GM12892 (cell line): ENCODE results near the gene CRYBA2.

ENCODE experiments used
- DNase-seq: peaks from one replicate; pipeline ENCODE4 v3.0.0; 2011; ENCODE audit not compliant: insufficient read length
- FAIRE-seq: peaks from 2 replicates; lab custom pipeline; 2011; peaks lifted over from hg19 to GRCh38; lab: Jason Lieb, UNC
- POLR2A ChIP-seq: IDR thresholded peaks from 2 replicates; pipeline ENCODE4 v1.6.1; 2011; ENCODE audit warnings: low read depth, low read length, control low read depth
- POLR2AphosphoS5 ChIP-seq: IDR thresholded peaks from 2 replicates; pipeline ENCODE4 v1.6.1; 2011; ENCODE audit warnings: low read depth, low read length, control low read depth
- TAF1 ChIP-seq: IDR thresholded peaks from 2 replicates; pipeline ENCODE4 v1.6.1; 2011; ENCODE audit warnings: low read depth, mild to moderate bottlenecking, control low read depth, low read length, borderline replicate concordance

The CRYBA2 gene

DNA sequence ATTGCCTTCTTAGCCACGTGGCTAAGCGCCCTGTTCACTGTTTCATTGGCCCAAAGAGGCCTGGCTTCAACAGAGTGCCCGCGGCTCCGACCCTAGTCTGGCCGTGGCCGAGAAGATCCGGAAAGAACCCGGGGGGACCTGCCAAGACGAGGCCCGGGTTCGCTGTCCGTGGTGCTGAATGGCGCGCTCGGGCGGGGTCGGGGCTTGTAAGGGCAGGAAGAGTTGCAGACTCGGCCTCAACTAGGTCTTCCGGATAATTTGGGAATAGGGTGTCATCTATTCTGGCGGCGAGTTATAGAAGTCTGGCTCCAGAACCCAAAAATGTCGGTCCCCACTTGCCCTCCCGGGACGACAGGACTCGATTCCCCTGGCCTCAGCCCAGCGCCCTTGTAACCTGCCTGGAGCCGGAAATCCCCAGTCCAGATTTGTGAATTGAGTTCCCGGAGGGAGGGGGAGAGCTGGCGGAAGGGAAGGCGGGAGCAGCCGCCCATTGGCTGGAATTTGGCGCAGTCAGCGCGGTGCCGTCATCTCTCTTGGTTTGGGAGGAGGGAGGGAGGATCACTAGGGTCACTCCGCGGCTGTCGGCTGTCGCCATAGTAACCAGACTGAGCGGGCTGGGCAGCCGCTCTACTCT is 30.2 kb downstream of the CRYBA2 start:
- TF ChIP-seq TAF1 (no peak), POLR2AphosphoS5 (no peak), POLR2A (no peak)
- FAIRE-seq (no peak), DNase-seq (no peak)

DNA sequence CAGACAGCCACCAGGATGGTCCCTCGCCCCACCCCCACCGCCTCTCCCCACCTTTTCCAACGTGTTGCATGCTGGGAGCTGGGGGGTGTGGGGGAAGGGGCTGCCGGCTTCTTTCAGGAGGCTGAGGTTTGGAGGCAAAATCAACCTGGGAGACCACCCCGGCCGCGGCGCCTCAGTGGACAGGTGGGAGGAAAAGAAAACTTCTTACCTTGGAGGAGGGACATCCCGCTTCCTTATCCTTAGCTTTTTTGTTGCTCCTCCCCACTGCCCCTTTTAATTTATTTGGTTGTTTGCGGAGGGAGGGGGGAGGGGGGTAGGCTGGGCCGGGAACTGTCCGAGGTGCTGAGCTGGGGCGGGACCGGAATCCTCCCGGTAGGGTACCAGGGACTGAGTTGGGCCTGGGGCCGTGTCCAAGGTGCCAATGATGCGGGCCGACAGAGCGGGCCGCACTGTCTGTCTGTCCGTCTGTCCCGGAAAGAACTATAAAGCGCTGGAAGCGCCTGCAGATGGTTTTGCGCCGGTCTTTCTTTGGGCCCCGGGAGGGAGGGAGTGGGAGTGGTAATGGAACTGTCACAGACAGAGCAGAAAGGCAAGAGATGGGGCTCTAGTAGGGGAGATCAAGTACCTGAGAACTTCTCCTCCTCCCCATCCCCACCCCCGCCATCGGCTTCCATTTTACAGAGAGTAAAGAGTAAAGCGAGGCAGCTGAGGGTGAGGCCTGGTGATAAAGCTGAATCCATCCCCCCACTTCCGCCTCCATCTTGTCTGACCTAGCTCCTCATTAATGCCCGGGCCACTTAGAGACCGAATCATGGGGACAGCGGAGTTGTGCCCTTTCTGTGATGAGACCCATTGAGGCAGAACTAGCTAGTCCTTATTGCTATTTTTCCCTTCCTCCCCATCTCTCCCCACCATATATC is 31.3 kb downstream of the CRYBA2 start:
- FAIRE-seq = no peak
- TF ChIP-seq POLR2A (no peak), POLR2AphosphoS5 (no peak), TAF1 (no peak)
- no peak for DNase-seq

DNA sequence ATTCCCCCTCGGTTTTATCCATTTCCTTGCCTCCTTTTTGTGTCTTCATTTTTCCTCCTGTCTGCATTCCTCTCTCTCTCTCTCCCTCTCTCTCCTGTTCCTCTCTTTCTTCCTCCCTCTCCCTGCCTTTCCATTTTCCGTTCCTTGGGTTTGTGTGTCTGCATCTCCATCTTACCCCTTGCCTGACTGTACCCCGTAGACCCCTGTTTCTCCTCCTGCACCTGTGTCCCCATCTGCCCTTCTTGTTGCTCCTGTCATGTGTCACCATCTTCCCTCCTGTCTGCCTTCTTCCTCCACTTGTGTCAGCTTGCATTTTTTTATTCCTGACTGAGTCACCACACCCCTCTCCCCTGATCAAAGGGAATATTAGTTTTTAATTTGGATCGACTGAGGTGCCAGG is 32.0 kb downstream of the CRYBA2 start:
- TF ChIP-seq POLR2A (no peak), TAF1 (no peak), POLR2AphosphoS5 (no peak)
- DNase-seq = no peak
- no peak for FAIRE-seq

DNA sequence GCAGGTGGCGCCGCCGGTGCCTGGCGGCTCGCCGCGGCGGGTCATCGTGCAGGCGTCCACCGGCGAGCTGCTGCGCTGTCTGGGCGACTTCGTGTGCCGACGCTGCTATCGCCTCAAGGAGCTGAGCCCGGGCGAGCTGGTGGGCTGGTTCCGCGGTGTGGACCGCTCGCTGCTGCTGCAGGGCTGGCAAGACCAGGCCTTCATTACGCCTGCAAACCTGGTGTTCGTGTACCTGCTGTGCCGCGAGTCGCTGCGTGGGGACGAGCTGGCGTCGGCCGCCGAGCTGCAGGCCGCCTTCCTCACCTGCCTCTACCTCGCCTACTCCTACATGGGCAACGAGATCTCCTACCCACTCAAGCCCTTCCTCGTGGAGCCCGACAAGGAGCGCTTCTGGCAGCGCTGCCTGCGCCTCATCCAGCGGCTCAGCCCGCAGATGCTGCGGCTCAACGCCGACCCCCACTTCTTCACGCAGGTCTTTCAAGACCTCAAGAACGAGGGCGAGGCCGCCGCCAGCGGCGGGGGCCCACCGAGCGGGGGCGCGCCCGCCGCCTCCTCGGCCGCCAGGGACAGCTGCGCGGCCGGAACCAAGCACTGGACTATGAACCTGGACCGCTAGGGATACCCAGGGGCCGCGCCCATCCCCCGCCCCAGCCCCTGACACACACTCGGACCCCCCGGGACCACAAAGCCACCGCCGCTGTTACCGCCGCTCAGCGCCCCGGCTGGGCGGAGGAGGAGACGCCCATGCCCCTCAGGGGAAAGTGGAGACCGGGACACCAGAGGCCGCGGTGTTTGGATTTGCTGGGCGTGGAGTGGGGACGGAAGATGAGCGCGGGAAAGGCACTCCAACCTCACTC is 32.7 kb downstream of the CRYBA2 start:
- DNase-seq (no peak), FAIRE-seq (no peak)
- TF ChIP-seq POLR2AphosphoS5 (no peak), POLR2A (no peak), TAF1 (no peak)

DNA sequence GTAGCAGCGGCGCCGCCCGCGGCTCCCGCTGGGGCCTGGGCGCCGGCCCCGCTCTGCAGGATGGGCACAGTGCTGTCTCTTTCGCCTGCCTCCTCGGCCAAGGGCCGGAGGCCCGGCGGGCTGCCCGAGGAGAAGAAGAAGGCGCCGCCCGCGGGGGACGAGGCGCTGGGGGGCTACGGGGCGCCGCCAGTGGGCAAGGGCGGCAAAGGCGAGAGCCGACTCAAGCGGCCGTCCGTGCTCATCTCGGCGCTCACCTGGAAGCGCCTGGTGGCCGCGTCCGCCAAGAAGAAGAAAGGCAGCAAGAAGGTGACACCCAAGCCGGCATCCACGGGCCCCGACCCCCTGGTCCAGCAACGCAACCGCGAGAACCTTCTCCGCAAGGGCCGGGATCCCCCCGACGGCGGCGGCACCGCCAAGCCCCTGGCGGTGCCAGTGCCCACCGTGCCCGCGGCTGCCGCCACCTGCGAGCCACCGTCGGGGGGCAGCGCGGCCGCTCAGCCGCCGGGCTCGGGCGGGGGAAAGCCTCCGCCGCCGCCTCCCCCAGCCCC is 33.4 kb downstream of the CRYBA2 start:
- TF ChIP-seq POLR2AphosphoS5 (no peak), TAF1 (no peak), POLR2A (no peak)
- FAIRE-seq (no peak), DNase-seq (no peak)

DNA sequence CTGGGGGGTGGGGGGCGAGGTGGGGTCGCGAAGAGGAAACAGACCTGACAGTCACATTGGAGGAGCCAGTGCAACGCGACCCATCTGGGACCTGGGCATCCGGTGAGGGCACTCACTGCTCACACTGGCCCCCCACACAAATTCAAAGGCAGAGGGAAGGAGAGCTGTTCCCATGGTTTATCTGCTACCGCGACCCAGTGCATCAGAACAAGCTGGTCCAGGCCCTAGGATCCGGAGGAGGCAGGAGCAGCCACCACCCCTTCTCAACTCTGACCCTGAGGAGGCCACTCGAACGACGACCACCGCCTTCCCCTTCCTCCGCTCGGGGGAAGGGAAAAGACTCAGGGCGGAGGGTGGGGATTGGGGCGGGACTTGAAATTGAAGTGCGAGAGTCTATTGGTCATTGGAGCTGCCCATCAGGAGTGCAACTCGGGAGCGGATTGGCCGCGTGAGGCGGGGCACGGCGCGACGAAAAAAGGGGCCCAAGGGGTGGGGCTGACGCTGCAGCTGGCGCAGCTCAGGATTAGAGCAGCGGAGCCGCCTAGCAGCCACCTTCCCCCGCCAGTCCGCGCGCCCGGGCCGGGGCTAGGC is 34.0 kb downstream of the CRYBA2 start, which contains the start of gene CDK5R2:
Gene CDK5R2, plus strand, starts transcription at position 526 of the 591 bp plus-strand sequence. CDS start 155 bp downstream, outside the sequence.
- no peak for TF ChIP-seq POLR2A
- TF ChIP-seq POLR2AphosphoS5 = no peak
- no peak for TF ChIP-seq TAF1
- DNase-seq (peak; percentile 99), FAIRE-seq (peak; percentile 93)

DNA sequence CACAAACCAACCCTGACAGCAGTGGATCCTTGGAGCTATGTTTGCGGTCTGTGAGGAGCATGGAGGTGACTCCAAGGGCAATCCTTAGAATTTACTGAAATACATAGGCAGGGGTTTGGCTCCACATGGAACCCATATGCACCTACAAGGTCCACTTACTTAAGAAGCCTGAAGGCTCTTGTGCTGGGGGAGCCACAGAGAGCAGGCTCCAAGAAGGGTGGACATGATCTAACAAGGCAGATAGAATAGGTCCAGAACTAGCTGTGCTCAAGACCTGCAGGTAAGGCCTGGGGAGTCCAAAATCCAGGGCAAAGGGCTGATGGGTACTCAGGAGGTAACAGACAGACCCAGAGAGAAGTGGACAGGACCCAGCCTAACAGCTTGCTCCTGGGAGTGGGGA is 34.9 kb downstream of the CRYBA2 start:
- no peak for DNase-seq
- FAIRE-seq = no peak
- no peak for TF ChIP-seq TAF1
- no peak for TF ChIP-seq POLR2A
- TF ChIP-seq POLR2AphosphoS5 = no peak

DNA sequence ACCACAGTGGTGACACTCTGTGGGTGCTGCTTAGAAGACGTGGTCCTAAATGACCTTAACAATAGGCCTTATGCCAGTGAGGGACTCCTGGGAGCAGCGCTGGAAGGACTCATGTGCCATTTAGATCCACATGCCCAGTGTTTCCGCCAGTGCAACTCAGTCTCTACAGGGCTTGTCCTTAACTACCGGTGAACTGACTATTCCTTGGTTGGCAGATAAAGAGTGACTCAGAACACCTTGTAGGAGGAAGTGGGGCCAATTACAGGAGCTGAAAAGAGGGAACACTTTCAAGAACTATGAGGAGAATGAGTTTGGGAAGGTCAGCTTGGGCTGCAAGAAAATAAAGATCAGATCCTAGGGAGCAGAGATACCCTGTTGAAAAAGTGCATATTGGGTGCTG is 35.6 kb downstream of the CRYBA2 start:
- FAIRE-seq = no peak
- no peak for DNase-seq
- TF ChIP-seq POLR2AphosphoS5 (no peak), POLR2A (no peak), TAF1 (no peak)

DNA sequence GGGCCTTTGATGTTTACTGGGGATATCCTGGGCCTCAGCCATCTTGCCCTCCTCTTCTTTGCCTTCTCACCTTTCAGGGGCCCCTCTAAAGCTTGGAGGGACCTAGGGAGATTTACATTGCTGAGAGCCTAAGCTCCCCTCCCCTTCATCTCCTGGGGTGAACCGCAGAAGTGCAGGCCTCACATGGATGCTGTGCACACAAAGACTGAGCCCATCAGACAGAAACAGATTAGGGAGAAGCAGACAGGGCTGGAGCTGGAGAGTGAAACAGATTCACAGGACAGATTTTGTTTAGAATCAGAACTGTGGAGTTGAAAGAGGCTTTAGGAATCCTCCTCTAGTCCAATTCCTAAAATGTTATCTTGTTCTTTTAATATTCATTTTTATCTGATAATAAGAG is 37.2 kb downstream of the CRYBA2 start:
- TF ChIP-seq TAF1 = no peak
- no peak for TF ChIP-seq POLR2AphosphoS5
- no peak for TF ChIP-seq POLR2A
- no peak for FAIRE-seq
- no peak for DNase-seq

DNA sequence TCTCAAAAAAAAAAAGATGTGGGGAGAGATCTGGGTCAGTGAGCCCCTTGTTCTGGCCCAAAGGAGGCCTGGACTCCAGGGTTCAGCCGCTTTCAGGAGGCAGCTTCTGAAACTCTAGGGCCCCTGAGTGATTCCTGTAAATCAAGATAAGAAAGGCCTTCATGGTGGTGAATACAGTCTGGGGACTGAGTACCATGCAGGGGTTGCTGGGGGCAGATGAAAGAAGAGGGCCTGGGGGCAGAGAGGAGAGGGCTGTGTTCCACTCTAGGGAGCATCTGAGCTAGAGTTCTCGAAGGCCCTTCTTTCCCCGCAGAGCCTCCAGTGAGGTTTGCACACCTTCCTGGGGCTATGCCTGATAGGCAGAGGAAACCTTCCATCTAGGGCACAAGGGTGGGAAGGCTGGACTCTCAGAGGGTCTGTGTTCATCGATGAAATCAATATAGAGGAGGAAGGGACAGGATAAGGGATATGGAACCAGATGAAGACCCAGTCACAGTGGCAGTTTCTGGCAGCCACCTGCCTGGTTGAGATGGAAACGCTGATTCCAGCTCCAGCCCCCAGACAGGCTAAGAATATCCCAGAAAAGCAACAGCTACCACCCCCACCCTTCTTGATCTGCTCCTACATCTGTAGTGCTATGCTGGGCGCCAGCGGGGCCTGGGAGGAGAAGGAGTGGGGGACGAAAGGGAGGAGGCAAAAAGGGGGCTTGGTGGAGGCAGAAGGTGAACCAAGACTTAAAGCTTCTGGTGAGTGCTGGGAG is 38.5 kb downstream of the CRYBA2 start:
- TF ChIP-seq POLR2A = no peak
- TF ChIP-seq POLR2AphosphoS5 = no peak
- no peak for TF ChIP-seq TAF1
- DNase-seq (no peak), FAIRE-seq (no peak)
